OCI-M2 (cell line): Measurements from ENCODE around the gene GIPC2.
"Not testable (repeated sequence)": the region's sequence is repeated elsewhere in the genome, so short reads cannot be mapped to it uniquely, and the experiment has no call there.

Source experiments
- DNase-seq: peaks from one replicate; lab custom pipeline; 2025; ENCODE audit not compliant: unreplicated experiment; lab: John Stamatoyannopoulos, UW

The GIPC2 gene

DNA sequence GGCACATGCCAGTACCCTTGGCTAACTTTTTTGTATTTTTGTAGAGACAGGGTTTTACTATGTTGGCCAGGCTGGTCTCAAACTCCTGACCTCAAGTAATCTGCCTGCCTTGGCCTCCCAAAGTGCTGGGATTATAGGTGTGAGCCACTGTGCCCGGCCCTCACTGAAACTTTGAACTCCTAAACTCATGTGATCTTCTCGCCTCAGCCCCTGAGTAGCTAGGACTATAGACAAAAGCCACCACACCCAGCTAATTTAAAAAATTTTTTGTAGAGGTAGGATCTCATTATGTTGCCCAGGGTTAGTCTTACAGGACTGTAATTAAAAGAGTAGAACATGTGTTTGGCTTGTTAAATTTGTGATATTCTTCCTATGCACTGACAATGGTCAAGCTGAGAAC lies 19.1 kb downstream of the GIPC2 start:
- not testable (repeated sequence) for DNase-seq

DNA sequence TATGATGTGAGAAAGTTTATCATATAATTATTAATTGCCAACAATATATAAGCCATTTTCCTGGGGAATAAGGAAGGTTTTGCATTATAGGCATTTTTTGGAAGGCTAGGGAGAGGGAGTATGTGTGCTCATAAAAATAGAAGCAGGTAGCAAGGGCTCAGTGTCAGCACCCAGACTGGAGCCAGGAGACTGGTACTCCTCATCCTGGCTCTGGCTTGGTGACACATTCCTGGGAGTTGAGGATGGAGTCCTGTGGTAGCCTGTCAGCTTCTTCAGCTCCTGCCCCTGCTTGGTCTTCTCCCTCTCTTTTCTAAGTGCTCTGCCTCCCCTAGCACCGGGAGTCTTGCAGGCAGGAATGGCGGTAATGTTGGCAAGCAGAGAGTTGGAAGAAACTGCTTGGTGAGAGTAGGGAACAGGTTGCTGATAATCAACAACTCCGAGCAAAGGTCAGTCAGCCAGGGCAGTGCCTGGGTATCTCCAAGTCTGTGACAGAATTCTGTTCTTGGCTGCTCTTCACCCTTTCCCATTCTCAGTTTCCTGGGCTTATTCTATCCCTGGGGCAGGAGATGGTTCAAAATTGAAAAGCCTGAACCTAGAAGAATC lies 23.0 kb downstream of the GIPC2 start:
- no peak for DNase-seq

DNA sequence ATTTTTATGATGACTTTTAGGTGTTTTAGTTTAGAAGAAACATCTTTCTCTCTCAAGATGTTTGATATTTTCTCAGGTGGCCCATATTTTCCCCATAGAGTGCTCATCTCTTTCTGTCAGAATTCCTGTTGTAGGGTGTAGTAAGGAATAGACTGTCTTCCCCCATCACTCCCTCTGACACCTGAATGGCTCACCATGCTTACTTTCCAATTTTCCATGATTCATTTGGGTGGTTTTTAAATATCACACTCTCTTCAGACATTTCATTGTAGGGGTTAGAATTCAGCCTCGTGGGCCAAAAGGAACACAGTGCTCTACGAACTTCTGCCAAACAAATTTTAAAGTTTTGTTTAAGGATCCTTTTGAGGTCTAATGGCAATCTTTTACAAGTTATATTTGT lies 24.0 kb downstream of the GIPC2 start:
- no peak for DNase-seq

DNA sequence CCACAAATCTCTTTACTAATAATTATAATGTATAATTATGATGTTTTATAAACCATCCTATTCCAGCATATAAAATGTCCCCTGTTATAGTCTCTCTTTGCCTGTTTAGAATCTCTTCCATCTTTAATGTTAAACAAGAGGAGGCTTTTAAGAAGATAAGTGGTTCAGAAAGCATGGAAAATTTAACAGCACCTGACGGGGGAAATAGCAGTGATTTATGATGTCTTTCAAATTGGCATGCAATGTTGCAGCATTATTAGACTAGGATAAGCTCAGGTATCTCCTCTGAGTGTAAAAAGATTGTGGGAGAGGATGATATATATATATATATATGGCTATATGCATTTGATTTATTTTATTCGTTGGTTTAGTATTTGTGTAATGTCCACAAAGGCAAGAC lies 24.4 kb downstream of the GIPC2 start:
- DNase-seq: no peak

DNA sequence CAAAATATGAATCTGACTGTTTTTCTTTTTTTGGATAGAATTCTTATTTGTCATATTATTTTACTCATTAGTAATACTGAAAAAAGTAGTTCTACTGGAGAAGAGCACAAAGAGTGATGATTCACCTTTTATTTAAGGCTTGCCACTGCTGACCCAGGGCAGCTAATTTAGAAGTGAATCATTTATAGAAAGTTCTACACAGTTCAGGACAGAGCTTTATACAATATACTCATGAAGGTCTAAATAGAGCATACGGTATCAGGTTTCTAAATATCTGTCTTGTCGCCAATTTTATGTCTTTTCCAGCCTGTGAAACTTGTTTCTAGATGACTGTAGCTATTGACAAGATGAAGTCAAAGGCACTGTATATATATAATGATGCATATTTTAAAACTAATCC lies 25.0 kb downstream of the GIPC2 start:
- no peak for DNase-seq

- DNase-seq: no peak
Measured at GRCh38 chr1:78071696-78072095, 25.9 kb downstream of the GIPC2 start.

GRCh38 chr1:78072216-78072615 lies 26.4 kb downstream of the GIPC2 start:
- DNase-seq: no peak

DNA sequence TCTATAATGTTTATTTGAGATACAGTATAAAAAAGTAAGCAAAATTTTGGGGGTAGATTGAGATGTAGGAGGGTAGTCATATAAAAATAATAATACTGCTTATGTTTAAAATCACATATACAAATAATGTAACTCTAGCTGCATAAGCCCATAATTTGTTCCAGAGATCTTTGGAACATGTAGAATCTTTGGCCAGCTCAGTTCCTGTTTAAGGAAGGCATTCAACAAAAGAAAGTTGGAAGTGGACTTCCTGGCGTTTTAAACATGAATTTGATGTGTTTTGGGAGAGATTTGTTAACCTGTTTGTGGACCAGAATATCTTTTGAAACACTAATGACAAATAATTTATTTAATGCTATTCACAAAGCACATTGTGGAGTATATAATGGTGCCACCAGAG lies 27.7 kb downstream of the GIPC2 start:
- DNase-seq: no peak

DNA sequence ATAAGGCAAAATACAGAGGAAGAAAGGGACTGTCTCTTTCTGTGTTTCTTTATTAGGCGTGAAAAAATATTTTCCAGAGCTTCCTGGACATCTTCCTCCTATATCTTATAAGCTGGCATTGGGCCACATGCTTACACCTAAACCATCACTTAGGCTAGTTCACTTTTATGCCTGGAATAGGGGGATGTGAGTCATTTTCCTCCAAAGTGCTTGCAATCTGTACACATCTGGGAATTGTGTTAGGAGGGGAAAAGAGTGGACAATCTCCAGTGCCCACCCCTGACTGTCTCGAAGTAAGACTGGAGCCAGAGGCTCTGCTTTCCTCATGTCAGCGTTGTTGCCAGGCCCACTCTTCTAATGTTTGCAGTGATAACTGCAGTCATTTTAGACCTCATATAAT lies 29.9 kb downstream of the GIPC2 start:
- no peak for DNase-seq

DNA sequence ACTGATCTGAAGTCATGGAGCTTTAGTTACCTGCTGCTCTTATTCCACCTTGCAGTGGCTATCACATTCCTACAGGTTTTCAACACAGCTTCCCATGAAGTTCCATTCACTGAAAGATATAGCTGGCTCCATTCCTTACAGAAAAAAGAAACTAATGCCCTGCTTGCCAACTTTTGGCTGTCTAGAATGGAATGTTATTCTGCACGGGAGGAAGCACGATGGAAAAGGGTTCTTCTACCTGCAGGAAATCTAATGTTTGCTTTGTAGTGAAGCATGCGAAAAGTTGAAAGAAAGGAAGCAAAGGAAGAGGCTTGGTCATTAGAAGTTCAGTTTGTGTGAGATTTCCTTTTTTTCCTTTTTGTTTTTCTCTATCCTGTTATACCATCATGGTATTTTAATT lies 32.6 kb downstream of the GIPC2 start:
- no peak for DNase-seq

GRCh38 chr1:78079580-78079979 lies 33.8 kb downstream of the GIPC2 start:
- no peak for DNase-seq

DNA sequence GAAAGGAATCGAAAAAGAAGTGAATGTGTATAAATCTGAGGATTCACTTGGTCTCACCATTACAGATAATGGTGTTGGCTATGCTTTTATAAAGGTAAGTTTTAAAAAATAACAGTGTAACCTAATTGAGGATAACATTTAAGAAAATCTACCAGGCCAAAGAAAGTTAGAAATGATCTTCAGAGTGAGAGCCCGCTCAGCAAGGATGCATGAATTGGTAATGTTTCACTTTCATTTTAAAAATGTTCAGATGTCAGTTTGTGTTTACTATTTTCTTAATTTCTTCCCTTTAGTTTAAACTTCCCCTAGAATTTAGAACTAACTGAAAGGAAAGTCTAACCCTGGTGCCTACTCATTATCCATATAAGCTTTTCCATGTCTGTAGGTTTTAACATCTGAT lies 35.0 kb downstream of the GIPC2 start:
- DNase-seq: no peak

DNA sequence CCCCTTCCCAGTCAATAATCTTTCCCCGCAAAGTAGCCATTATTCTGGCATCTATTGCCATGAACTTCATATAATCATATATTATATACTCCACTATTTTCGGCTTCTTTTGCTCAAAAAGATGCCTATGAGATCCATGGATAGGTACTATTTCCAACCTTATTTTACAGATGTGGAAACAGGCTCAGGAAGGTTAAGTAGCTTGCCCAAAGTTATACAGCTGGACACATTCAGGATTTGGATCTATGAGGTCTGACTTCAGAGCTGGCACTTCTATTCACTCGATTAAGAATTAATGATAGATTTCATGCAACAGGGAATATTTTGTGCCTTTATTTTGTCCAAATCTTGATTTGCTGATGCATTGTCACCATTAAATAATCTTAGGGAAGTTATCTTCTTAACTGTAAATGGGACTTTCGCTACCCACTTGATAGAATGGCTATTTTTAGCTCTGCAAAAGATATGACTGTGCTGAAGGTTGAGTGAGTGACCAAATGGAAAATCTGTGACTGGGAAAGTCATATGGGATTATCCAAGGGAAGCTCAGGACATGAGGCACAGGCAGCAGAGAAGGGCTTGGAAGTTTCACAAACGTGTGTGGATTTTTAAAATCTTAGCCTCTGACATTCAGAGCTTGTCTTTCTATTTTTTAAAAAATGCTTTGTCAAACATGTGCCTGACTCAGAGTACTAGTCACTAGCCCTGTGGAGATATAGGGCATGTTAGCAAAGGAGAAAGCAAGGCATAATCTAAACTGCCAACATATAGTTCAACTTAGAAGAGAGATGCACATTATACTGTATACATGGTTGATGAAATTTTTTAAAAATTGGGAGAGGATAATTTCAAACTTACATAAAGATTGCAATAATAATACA lies 36.5 kb downstream of the GIPC2 start:
- DNase-seq: no peak

DNA sequence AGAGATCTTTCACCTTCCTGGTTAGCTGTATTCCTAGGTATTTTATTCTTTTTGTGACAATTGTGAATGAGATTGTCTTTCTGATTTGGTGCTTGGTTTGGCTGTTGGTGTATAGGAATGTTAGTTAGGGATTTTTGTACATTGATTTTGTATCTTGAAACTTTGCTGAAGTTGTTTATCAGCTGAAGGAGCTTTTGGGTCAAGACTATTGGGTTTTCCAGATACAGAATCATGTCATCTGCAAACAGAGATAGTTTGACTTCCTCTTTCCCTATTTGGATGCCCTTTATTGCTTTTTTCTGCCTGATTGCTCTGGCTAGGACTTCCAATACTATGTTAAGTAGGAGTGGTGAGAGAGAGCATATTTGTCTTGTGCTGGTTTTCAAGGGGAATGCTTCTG lies 38.9 kb downstream of the GIPC2 start:
- not testable (repeated sequence) for DNase-seq

DNA sequence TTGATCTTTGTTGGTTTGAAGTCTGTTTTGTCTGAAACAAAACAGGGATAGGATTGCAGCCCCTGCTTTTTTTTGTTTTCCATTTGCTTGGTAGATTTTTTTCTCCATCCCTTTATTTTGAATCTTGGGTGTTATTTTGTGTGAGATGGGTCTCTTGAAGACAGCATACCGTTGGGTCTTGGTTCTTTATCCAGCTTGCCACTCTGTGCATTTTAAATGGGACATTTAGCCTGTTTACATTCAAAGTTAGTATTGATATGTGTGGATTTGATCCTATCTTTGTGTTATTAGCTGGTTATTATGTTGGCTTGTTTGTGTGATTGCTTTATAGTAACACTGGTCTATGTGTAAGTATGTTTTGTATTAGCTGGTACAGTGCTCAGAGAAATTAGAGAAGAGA lies 40.9 kb downstream of the GIPC2 start:
- DNase-seq: no peak

- no peak for DNase-seq
Measured at GRCh38 chr1:78088015-78088414, 42.2 kb downstream of the GIPC2 start.

DNA sequence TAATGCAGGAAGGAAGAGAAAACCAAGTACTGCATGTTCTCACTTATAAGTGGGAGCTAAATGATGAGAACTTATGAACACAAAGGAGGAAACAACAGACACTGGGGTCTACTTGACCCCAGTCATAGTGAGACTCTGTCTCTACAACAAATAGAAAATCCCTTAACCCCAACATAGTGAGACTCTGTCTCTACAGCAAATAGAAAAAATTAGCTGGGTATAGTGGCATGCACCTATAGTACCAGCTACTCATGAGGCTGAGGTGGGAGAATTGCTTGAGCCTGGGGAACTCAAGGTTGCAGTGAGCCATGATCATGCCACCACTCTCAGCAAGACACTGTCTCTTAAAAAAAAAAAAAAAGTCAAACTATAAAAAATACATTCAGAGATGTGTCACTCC lies 42.7 kb downstream of the GIPC2 start:
- DNase-seq: no peak

DNA sequence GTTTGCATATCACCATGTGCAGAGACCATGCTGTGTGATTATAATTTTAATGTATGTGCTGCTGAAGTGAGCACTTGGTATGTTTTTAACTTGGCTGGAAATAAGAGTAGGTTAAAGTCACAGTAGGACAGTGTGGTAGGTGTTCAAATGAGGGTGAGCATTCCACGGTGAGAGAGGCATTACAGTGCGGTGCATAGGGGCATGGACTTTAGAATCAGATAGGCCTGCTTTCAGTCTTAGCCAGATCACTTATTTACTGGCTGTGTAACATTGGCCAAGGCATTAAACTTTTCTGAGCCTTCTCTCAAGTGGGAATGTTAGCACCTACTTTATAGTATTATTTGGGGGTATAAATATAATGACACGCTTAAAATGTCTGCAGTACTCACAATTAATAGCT lies 43.2 kb downstream of the GIPC2 start:
- no peak for DNase-seq

- DNase-seq: no peak
Measured at GRCh38 chr1:78090472-78091133, 44.8 kb downstream of the GIPC2 start.

- no peak for DNase-seq
Measured at GRCh38 chr1:78091215-78091813, 45.5 kb downstream of the GIPC2 start.

GRCh38 chr1:78091886-78092285 lies 46.1 kb downstream of the GIPC2 start:
- no peak for DNase-seq

- DNase-seq: no peak
Measured at GRCh38 chr1:78092643-78093042, 46.9 kb downstream of the GIPC2 start.
